Ovary (tissue), 9 donors: ENCODE data around the gene DDIT3. TPM values are rescaled to one million over a fixed set of nuclear protein-coding genes. Genes with fewer than 3 reads are reported as not detected.

Experiments
- DNase-seq, 5 donors: peaks; one replicate each; pipeline ENCODE4 v3.0.0-alpha.2; 2019 to 2020
- H3K27ac ChIP-seq, 2 donors: fragments of 200-600 bp; one replicate each; pipeline versions ENCODE4 v1.5.1 to v1.8.0; 2019 to 2022
- H3K27me3 ChIP-seq: fragments of 200-600 bp; one replicate; pipeline ENCODE4 v1.8.0; 2022
- H3K36me3 ChIP-seq: fragments of 200-600 bp; sonication (generic); one replicate; pipeline ENCODE4 v1.5.1; 2019
- H3K4me1 ChIP-seq: one replicate; pipeline ENCODE4 v1.8.1; 2013; ENCODE audit warnings: mild to moderate bottlenecking, moderate library complexity; ENCODE audit not compliant: insufficient read depth
- H3K4me3 ChIP-seq: fragments of 200-600 bp; sonication (generic); one replicate; pipeline ENCODE4 v1.5.1; 2017
- H3K9me3 ChIP-seq, 2 donors: fragments of 200-600 bp in 1 of 2; sonication (generic) in 1 of 2; one replicate each; pipeline versions ENCODE4 v1.5.1 to v1.8.1; 2013 to 2019; ENCODE audit warnings: mild to moderate bottlenecking in 1 of 2, moderate library complexity in 1 of 2
- CTCF ChIP-seq, 3 donors: fragments of 450-650 bp in 2 of 3; fragments of 200-600 bp in 1 of 3; IDR thresholded peaks; one replicate each; pipeline versions ENCODE4 v1.5.1 to v1.8.0; 2016 to 2022; ENCODE audit warnings: antibody characterized with exemption in 3 of 3, mild to moderate bottlenecking in 1 of 3
- EP300 ChIP-seq: sonication (generic); formaldehyde crosslinking; IDR thresholded peaks from one replicate; pipeline ENCODE4 v1.6.1; 2017; ENCODE audit warnings: antibody characterized with exemption
- POLR2A ChIP-seq: fragments of 450-650 bp; IDR thresholded peaks from one replicate; pipeline ENCODE4 v1.6.1; 2017; ENCODE audit warnings: antibody characterized with exemption, mild to moderate bottlenecking, moderate library complexity
- WGBS, 3 donors: extraction: QIAGEN DNeasy Blood & Tissue Kit in 1 of 3; methylation state at CpG; one replicate each; pipeline versions ENCODE4 v1.1.5 to v1.1.7; 2013 to 2017; 5-methylcytosine and 5-hydroxymethylcytosine counted together
- intact Hi-C, 4 donors: fragments of 100-400 bp; cut with DNase I; formaldehyde crosslinking; loops; one replicate each; pipeline versions ENCODE4 v1.11.0 to v1.15.1; 2022 to 2023
- polyA plus RNA-seq, 2 donors: library from polyadenylated mRNA; stranded (reverse); fragments of 200-250 nt in 1 of 2; fragments of 350-450 nt in 1 of 2; fragmentation: Illumina TruSeq in 1 of 2; extraction: RNeasy Lipid Tissue Mini Kit (QIAGEN cat#74804) in 1 of 2; gene quantifications; one replicate each; pipeline ENCODE4 v1.2.3, GENCODE V29; 2013 to 2014
- total RNA-seq, 7 donors: library from RNA; depleted of rRNA in 2 of 7; stranded (reverse); fragments of >200 nt in 2 of 7; fragmentation: NEBNext Ultra II Directional in 3 of 7; extraction: Animal tissue kit (Norgen Biotek cat#: 25700) in 3 of 7; gene quantifications; one replicate each; pipeline versions ENCODE4 v1.1.0 to v1.2.4, GENCODE V29; 2016 to 2023
- donor health status: DM: no; HTN: no; CAD: no; lungs with moderate emphysema.
- donor health status: DM: no; HTN: no; CAD: no.
- donor health status: Bipolar disorder and iron deficiency.
- donor health status: DM: yes; HTN: yes; CAD: no.
- donor health status: DM: no; HTN: no; CAD: no.
- donor health status: DM: yes; HTN: yes; CAD: no.

Gene DDIT3
- total and polyA plus RNA-seq, 9 donors: 22.1 to 84.9 (median 29.3) TPM

- no peak overlapping the region for H3K27ac ChIP-seq
- H3K9me3 ChIP-seq: no peaks in the 10 kb centered on the region
- intact Hi-C loops: no loop called here
- H3K27me3 ChIP-seq: no peaks in the 10 kb centered on the region
- 94 to 96% (median 95%) methylated on average over 11 of the region's 11 CpGs for WGBS, 3 donors
- DNase-seq: no peak
- TF ChIP-seq POLR2A (no peak), CTCF (IDR thresholded peaks at IDR 0.05) (no peak), EP300 (no peak)
- no peaks in the 10 kb centered on the region for H3K36me3 ChIP-seq
- no peak overlapping the region for H3K4me3 ChIP-seq
- no peaks in the 10 kb centered on the region for H3K4me1 ChIP-seq
These were observed 20.1 kb downstream of the DDIT3 start for GRCh38 chr12:57500213-57500612.

- no peak for DNase-seq
- no peaks in the 10 kb centered on the region for H3K4me1 ChIP-seq
- H3K27ac ChIP-seq: no peak overlapping the region
- WGBS, 3 donors: 87 to 96% (median 91%) methylated on average over 4 of the region's 4 CpGs
- H3K9me3 ChIP-seq: no peaks in the 10 kb centered on the region
- H3K36me3 ChIP-seq: no peaks in the 10 kb centered on the region
- TF ChIP-seq CTCF (IDR thresholded peaks at IDR 0.05) (no peak), POLR2A (no peak), EP300 (no peak)
- H3K27me3 ChIP-seq: no peaks in the 10 kb centered on the region
- H3K4me3 ChIP-seq: no peak overlapping the region
- intact Hi-C loops: no loop called here
These were observed 21.7 kb downstream of the DDIT3 start for GRCh38 chr12:57498571-57498970.

GRCh38 chr12:57498132-57498502 lies 22.2 kb downstream of the DDIT3 start:
- Histone ChIP-seq H3K9me3 (no peaks in the 10 kb centered on the region), H3K27ac (no peak overlapping the region), H3K4me1 (no peaks in the 10 kb centered on the region), H3K4me3 (no peak overlapping the region), H3K27me3 (no peaks in the 10 kb centered on the region), H3K36me3 (no peaks in the 10 kb centered on the region)
- WGBS, 3 donors: 68 to 83% (median 71%) methylated on average over 9 of the region's 9 CpGs
- intact Hi-C loops: no loop called here
- no peak for DNase-seq
- no peak for TF ChIP-seq EP300
- no peak for TF ChIP-seq CTCF (IDR thresholded peaks at IDR 0.05)
- no peak for TF ChIP-seq POLR2A

GRCh38 chr12:57497223-57498131 lies 22.8 kb downstream of the DDIT3 start:
- no peak overlapping the region for H3K27ac ChIP-seq
- intact Hi-C loops: no loop called here
- 84 to 92% (median 86%) methylated on average over 12 of the region's 12 CpGs for WGBS, 3 donors
- H3K36me3 ChIP-seq: no peaks in the 10 kb centered on the region
- H3K4me1 ChIP-seq: no peaks in the 10 kb centered on the region
- DNase-seq: no peak
- no peaks in the 10 kb centered on the region for H3K27me3 ChIP-seq
- no peaks in the 10 kb centered on the region for H3K9me3 ChIP-seq
- H3K4me3 ChIP-seq: no peak overlapping the region
- no peak for TF ChIP-seq CTCF (IDR thresholded peaks at IDR 0.05)
